ENCODE data around the gene UGT2B7. TPM values are rescaled to one million over a fixed set of nuclear protein-coding genes. Genes with fewer than 3 reads are reported as not detected.

Gene UGT2B7
- total and polyA plus RNA-seq, 12 donors = not detected

GRCh38 chr4:69115851-69116213, 19.6 kb downstream of the UGT2B7 start:
- no peaks in the 10 kb centered on the region for H3K36me3 ChIP-seq
- 62 to 63% methylated on average over 2 of the region's 2 CpGs for WGBS, 2 donors
- no peaks in the 10 kb centered on the region for H3K27me3 ChIP-seq
- H3K4me3 ChIP-seq = no peak overlapping the region
- no peak for DNase-seq
- no peak for ATAC-seq
- intact Hi-C loops (cut with DNase I) = no loop called here
- TF ChIP-seq, protein P1, sequence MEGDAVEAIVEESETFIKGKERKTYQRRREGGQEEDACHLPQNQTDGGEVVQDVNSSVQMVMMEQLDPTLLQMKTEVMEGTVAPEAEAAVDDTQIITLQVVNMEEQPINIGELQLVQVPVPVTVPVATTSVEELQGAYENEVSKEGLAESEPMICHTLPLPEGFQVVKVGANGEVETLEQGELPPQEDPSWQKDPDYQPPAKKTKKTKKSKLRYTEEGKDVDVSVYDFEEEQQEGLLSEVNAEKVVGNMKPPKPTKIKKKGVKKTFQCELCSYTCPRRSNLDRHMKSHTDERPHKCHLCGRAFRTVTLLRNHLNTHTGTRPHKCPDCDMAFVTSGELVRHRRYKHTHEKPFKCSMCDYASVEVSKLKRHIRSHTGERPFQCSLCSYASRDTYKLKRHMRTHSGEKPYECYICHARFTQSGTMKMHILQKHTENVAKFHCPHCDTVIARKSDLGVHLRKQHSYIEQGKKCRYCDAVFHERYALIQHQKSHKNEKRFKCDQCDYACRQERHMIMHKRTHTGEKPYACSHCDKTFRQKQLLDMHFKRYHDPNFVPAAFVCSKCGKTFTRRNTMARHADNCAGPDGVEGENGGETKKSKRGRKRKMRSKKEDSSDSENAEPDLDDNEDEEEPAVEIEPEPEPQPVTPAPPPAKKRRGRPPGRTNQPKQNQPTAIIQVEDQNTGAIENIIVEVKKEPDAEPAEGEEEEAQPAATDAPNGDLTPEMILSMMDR (IDR thresholded peaks at IDR 0.05) = no peak
- no peak overlapping the region for H3K27ac ChIP-seq
- no peaks in the 10 kb centered on the region for H3K9me3 ChIP-seq
- H3K4me1 ChIP-seq = no peaks in the 10 kb centered on the region

DNA sequence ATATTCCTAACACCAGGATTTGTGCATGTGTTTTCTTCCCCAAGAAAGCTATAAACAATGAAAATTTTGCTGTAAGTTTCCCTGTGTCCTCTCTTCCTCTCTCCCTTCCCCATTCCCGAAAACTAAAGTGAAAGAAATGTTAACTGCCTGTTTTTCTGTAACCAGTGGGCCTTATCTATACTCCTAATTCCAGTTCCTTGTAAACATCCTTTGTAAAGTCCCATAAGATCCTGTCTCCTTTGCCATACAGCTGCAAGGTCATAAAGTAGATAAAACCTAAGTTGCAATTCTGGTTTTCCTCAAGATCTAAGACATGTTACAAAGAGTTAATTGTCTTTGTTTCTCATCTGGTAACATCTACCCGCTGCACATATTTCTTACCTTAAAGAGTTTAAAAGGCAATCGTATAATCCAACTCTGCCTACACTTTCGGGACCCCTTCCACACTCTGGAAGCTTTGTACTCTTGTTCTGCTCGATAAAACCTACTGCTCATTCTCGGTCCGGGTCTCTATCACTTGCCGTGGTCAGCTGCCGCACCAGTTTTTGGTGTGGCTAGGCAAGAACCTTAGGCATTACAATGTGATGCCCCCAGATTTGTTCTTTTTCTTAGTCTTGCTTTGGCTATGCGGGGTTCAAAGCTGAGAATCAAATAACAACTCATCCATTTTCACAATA, 20.5 kb downstream of the UGT2B7 start:
- Histone ChIP-seq H3K9me3 (no peaks in the 10 kb centered on the region), H3K4me1 (no peaks in the 10 kb centered on the region), H3K4me3 (no peak overlapping the region), H3K27ac (no peak overlapping the region), H3K36me3 (no peaks in the 10 kb centered on the region), H3K27me3 (no peaks in the 10 kb centered on the region)
- TF ChIP-seq, protein P1 (IDR thresholded peaks at IDR 0.05) = no peak
- intact Hi-C loops (cut with DNase I) = no loop called here
- WGBS, 2 donors = 63 to 69% methylated on average over 10 of the region's 10 CpGs
- DNase-seq (no peak), ATAC-seq (no peak)

DNA sequence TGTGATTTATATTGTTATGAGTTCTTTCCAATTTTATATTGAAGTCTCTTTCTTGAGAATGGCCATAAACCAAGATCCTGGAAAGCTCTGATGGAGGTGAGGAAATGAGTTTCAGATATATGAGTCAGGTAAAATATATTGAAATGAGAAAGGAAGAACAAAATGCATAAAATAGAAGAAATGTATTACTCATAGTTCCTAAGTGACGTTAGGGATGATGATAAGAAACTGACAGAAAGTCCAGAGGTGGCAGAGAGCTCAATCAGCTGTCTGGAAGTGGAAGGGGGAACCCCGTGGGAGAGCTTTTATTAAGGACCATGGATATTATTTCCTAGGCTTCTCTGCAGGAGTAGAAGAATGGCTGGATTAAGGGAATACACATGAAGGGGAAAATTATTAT, 24.6 kb downstream of the UGT2B7 start:
- no peak for DNase-seq
- H3K4me3 ChIP-seq = no peak overlapping the region
- no peak for ATAC-seq
- WGBS, 2 donors = 31 to 40% methylated on average over 2 of the region's 2 CpGs
- no peaks in the 10 kb centered on the region for H3K27me3 ChIP-seq
- H3K27ac ChIP-seq = no peak overlapping the region
- H3K4me1 ChIP-seq = no peaks in the 10 kb centered on the region
- no peaks in the 10 kb centered on the region for H3K9me3 ChIP-seq
- TF ChIP-seq, protein P1 (IDR thresholded peaks at IDR 0.05) = no peak
- intact Hi-C loops (cut with DNase I) = no loop called here
- H3K36me3 ChIP-seq = no peaks in the 10 kb centered on the region

DNA sequence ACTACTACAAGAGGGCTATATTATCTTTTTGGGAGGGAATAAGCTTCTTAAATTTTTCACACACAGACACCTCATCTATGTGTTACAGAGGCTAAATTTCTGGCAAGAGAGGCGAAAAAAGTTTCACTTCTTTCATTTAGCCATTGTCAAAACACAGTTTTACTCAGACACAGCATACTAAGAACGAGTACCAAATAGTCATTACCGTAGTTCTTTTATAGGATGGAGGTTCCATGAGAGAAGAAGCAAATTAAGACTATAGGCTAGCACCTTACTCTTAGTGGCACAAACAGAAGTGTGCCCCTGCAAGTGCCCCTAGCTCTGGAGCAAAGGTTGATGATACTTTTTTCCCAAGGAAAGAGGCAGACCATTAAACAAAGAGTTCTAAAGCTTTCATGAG, 26.2 kb downstream of the UGT2B7 start:
- no peak for DNase-seq
- no peaks in the 10 kb centered on the region for H3K36me3 ChIP-seq
- H3K4me1 ChIP-seq = no peaks in the 10 kb centered on the region
- intact Hi-C loops (cut with DNase I) = no loop called here
- no peak overlapping the region for H3K27ac ChIP-seq
- no peak overlapping the region for H3K4me3 ChIP-seq
- WGBS, 2 donors = 57 to 58% methylated on average over 3 of the region's 3 CpGs
- ATAC-seq = no peak
- no peaks in the 10 kb centered on the region for H3K27me3 ChIP-seq
- no peaks in the 10 kb centered on the region for H3K9me3 ChIP-seq
- TF ChIP-seq, protein P1 (IDR thresholded peaks at IDR 0.05) = no peak
